ENCODE data around the gene SMIM35. TPM values are rescaled to one million over a fixed set of nuclear protein-coding genes. Genes with fewer than 3 reads are reported as not detected.

Gene SMIM35
- total RNA-seq, 1 experiment from 2014 or later, result not detected

DNA sequence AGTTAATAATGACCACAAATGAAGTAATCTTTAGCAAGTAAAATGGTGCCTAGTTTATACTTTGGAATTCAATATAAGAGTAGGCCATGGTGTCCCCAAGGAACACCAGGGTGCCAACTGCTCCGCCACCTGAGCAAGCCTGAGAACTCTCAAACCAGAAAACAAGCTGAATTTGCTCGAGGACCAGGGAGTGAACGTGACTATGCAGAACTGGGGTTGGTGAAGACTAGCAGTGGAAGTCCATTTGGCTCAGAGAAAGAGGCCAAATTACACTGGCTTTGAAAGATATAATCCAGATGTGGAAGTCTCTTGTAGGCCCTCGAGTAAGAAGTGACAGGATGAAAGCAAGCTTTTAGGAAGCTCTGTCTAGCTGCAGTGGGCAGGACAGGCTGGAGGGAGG lies 8.7 kb upstream of the SMIM35 start:
- Mint-ChIP-seq H3K9me3 (no peaks in the 10 kb centered on the region), H3K27ac (no peak overlapping the region), H3K36me3 (no peaks in the 10 kb centered on the region), H3K4me3 (no peak overlapping the region), H3K4me1 (peaks cover 20% of the 10 kb centered on the region), H3K27me3 (ENCODE audit: low read depth) (no peaks in the 10 kb centered on the region)
- ATAC-seq (no peak), DNase-seq (ENCODE audit: low spot score) (no peak)
- ChIA-PET CTCF (interaction anchor here (1.3 kb wide), 1 partner anchor 42 kb away, joined by 3 read pairs; no protein-coding TSS in a partner anchor), POLR2A (no interaction called here)
- no peak for TF ChIP-seq ZNF232 (CRISPR knock-in tag; IDR thresholded peaks at IDR 0.05)

DNA sequence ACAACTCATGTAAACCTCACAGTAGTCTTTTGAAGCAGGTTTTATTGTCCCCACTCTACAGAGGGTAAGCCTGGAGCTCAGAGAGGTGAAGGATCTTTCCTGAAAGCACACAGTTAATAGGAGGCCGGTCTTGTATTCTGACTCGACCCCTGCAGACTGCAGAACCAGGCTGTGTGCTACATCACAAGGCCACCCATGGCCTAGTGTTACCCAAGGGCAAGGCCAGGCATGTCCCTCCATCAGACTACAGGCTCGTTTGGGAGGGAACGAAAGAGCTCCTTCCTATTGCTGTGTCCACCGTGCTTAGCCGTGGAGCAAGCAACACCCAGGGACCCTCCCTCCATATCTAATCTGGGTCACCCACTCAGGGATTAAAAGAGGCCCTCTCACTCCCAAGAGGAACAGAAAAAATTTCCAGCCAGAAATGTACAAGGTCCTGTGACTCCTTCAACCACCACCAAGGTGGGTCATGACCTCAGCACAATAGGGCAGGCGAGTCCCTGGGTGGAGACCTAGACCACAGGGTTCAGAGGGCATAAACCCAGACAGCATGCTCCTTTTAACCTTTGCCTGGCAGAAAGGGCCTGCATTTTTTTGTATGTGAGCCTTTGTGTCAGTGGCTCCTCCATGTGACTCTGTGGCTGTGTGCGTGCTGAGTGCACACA lies 6.3 kb upstream of the SMIM35 start:
- H3K4me3 Mint-ChIP-seq, result no peak overlapping the region
- H3K27ac Mint-ChIP-seq, result no peak overlapping the region
- H3K4me1 Mint-ChIP-seq, result no peaks in the 10 kb centered on the region
- ATAC-seq (no peak), DNase-seq (ENCODE audit: low spot score) (no peak)
- peaks cover 10% of the 10 kb centered on the region for H3K9me3 Mint-ChIP-seq
- no peaks in the 10 kb centered on the region for H3K36me3 Mint-ChIP-seq
- TF ChIP-seq CREB1 (CRISPR knock-in tag; IDR thresholded peaks at IDR 0.05), result no peak
- TF ChIP-seq, protein P1, sequence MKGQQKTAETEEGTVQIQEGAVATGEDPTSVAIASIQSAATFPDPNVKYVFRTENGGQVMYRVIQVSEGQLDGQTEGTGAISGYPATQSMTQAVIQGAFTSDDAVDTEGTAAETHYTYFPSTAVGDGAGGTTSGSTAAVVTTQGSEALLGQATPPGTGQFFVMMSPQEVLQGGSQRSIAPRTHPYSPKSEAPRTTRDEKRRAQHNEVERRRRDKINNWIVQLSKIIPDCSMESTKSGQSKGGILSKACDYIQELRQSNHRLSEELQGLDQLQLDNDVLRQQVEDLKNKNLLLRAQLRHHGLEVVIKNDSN (CRISPR knock-in tag; IDR thresholded peaks at IDR 0.05), result no peak
- TF ChIP-seq GABPB1 (CRISPR knock-in tag; IDR thresholded peaks at IDR 0.05), result no peak
- no peak for TF ChIP-seq TEAD1 (CRISPR knock-in tag; IDR thresholded peaks at IDR 0.05)
- no peak for TF ChIP-seq ZNF396 (CRISPR knock-in tag; IDR thresholded peaks at IDR 0.05; ENCODE audit: borderline replicate concordance)
- TF ChIP-seq, protein P2, sequence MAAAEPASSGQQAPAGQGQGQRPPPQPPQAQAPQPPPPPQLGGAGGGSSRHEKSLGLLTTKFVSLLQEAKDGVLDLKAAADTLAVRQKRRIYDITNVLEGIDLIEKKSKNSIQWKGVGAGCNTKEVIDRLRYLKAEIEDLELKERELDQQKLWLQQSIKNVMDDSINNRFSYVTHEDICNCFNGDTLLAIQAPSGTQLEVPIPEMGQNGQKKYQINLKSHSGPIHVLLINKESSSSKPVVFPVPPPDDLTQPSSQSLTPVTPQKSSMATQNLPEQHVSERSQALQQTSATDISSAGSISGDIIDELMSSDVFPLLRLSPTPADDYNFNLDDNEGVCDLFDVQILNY (CRISPR knock-in tag; IDR thresholded peaks at IDR 0.05), result no peak
- no peak for TF ChIP-seq ZNF263 (CRISPR knock-in tag; IDR thresholded peaks at IDR 0.05; ENCODE audit: low read depth)
- TF ChIP-seq, protein P3, sequence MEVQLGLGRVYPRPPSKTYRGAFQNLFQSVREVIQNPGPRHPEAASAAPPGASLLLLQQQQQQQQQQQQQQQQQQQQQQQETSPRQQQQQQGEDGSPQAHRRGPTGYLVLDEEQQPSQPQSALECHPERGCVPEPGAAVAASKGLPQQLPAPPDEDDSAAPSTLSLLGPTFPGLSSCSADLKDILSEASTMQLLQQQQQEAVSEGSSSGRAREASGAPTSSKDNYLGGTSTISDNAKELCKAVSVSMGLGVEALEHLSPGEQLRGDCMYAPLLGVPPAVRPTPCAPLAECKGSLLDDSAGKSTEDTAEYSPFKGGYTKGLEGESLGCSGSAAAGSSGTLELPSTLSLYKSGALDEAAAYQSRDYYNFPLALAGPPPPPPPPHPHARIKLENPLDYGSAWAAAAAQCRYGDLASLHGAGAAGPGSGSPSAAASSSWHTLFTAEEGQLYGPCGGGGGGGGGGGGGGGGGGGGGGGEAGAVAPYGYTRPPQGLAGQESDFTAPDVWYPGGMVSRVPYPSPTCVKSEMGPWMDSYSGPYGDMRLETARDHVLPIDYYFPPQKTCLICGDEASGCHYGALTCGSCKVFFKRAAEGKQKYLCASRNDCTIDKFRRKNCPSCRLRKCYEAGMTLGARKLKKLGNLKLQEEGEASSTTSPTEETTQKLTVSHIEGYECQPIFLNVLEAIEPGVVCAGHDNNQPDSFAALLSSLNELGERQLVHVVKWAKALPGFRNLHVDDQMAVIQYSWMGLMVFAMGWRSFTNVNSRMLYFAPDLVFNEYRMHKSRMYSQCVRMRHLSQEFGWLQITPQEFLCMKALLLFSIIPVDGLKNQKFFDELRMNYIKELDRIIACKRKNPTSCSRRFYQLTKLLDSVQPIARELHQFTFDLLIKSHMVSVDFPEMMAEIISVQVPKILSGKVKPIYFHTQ (CRISPR knock-in tag; IDR thresholded peaks at IDR 0.05), result no peak
- TF ChIP-seq, protein P4, sequence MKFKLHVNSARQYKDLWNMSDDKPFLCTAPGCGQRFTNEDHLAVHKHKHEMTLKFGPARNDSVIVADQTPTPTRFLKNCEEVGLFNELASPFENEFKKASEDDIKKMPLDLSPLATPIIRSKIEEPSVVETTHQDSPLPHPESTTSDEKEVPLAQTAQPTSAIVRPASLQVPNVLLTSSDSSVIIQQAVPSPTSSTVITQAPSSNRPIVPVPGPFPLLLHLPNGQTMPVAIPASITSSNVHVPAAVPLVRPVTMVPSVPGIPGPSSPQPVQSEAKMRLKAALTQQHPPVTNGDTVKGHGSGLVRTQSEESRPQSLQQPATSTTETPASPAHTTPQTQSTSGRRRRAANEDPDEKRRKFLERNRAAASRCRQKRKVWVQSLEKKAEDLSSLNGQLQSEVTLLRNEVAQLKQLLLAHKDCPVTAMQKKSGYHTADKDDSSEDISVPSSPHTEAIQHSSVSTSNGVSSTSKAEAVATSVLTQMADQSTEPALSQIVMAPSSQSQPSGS (CRISPR knock-in tag; IDR thresholded peaks at IDR 0.05; ENCODE audit: borderline replicate concordance, low read depth), result no peak
- TF ChIP-seq NFE2L1 (CRISPR knock-in tag; IDR thresholded peaks at IDR 0.05), result no peak
- TF ChIP-seq, protein P5, sequence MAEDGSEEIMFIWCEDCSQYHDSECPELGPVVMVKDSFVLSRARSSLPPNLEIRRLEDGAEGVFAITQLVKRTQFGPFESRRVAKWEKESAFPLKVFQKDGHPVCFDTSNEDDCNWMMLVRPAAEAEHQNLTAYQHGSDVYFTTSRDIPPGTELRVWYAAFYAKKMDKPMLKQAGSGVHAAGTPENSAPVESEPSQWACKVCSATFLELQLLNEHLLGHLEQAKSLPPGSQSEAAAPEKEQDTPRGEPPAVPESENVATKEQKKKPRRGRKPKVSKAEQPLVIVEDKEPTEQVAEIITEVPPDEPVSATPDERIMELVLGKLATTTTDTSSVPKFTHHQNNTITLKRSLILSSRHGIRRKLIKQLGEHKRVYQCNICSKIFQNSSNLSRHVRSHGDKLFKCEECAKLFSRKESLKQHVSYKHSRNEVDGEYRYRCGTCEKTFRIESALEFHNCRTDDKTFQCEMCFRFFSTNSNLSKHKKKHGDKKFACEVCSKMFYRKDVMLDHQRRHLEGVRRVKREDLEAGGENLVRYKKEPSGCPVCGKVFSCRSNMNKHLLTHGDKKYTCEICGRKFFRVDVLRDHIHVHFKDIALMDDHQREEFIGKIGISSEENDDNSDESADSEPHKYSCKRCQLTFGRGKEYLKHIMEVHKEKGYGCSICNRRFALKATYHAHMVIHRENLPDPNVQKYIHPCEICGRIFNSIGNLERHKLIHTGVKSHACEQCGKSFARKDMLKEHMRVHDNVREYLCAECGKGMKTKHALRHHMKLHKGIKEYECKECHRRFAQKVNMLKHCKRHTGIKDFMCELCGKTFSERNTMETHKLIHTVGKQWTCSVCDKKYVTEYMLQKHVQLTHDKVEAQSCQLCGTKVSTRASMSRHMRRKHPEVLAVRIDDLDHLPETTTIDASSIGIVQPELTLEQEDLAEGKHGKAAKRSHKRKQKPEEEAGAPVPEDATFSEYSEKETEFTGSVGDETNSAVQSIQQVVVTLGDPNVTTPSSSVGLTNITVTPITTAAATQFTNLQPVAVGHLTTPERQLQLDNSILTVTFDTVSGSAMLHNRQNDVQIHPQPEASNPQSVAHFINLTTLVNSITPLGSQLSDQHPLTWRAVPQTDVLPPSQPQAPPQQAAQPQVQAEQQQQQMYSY (CRISPR knock-in tag; IDR thresholded peaks at IDR 0.05), result no peak
- no peak for TF ChIP-seq ZNF671 (CRISPR knock-in tag; IDR thresholded peaks at IDR 0.05)
- TF ChIP-seq HMGA2 (CRISPR knock-in tag; IDR thresholded peaks at IDR 0.05), result no peak
- TF ChIP-seq KAT7 (CRISPR knock-in tag; IDR thresholded peaks at IDR 0.05; ENCODE audit: borderline replicate concordance), result no peak
- TF ChIP-seq JUN (CRISPR knock-in tag; IDR thresholded peaks at IDR 0.05), result no peak
- TF ChIP-seq, protein P6, sequence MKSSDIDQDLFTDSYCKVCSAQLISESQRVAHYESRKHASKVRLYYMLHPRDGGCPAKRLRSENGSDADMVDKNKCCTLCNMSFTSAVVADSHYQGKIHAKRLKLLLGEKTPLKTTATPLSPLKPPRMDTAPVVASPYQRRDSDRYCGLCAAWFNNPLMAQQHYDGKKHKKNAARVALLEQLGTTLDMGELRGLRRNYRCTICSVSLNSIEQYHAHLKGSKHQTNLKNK (CRISPR knock-in tag; IDR thresholded peaks at IDR 0.05), result no peak
- TF ChIP-seq, protein P7, sequence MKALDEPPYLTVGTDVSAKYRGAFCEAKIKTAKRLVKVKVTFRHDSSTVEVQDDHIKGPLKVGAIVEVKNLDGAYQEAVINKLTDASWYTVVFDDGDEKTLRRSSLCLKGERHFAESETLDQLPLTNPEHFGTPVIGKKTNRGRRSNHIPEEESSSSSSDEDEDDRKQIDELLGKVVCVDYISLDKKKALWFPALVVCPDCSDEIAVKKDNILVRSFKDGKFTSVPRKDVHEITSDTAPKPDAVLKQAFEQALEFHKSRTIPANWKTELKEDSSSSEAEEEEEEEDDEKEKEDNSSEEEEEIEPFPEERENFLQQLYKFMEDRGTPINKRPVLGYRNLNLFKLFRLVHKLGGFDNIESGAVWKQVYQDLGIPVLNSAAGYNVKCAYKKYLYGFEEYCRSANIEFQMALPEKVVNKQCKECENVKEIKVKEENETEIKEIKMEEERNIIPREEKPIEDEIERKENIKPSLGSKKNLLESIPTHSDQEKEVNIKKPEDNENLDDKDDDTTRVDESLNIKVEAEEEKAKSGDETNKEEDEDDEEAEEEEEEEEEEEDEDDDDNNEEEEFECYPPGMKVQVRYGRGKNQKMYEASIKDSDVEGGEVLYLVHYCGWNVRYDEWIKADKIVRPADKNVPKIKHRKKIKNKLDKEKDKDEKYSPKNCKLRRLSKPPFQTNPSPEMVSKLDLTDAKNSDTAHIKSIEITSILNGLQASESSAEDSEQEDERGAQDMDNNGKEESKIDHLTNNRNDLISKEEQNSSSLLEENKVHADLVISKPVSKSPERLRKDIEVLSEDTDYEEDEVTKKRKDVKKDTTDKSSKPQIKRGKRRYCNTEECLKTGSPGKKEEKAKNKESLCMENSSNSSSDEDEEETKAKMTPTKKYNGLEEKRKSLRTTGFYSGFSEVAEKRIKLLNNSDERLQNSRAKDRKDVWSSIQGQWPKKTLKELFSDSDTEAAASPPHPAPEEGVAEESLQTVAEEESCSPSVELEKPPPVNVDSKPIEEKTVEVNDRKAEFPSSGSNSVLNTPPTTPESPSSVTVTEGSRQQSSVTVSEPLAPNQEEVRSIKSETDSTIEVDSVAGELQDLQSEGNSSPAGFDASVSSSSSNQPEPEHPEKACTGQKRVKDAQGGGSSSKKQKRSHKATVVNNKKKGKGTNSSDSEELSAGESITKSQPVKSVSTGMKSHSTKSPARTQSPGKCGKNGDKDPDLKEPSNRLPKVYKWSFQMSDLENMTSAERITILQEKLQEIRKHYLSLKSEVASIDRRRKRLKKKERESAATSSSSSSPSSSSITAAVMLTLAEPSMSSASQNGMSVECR (CRISPR knock-in tag; IDR thresholded peaks at IDR 0.05; ENCODE audit: borderline replicate concordance), result no peak
- ChIA-PET POLR2A (no interaction called here), CTCF (no interaction called here)
- no peaks in the 10 kb centered on the region for H3K27me3 Mint-ChIP-seq (ENCODE audit: low read depth)
